ENCODE data around the gene DSTYK. TPM values are rescaled to one million over a fixed set of nuclear protein-coding genes. Genes with fewer than 3 reads are reported as not detected.

Gene DSTYK
- total RNA-seq, 5 donors from 2014 or later (not counting 1 experiment from before 2014, with no cell fraction given), result 13.8 to 15.7 (median 14.7) TPM

- ChIA-PET POLR2A (interaction anchor here in 1 of 2 donors (0.6 to 0.7 kb wide), 2 partner anchors 15 to 20 kb away, joined by 3 read pairs; no protein-coding TSS in a partner anchor), CTCF (no interaction called here)
- H3K27ac ChIP-seq (ENCODE audit: low read length), result no peak overlapping the region
- H3K4me3 Mint-ChIP-seq, result no peak overlapping the region
- no peaks in the 10 kb centered on the region for H3K9me3 Mint-ChIP-seq
- peaks cover 23 to 92% of the 10 kb centered on the region in 2 donors for H3K36me3 ChIP-seq (ENCODE audit: control insufficient read depth in 2 of 2, extremely low read depth in 1 of 2, insufficient read depth in 1 of 2, low read length in 1 of 2)
- no peaks in the 10 kb centered on the region for H3K4me1 ChIP-seq (ENCODE audit: control insufficient read depth in 1 of 2, extremely low read depth in 1 of 2, insufficient read depth in 2 of 2, low read length in 2 of 2)
- H3K27ac Mint-ChIP-seq, result no peak overlapping the region
- DNase-seq (no peak), ATAC-seq (replicated peaks in 1 of 4) (no peak)
- no peaks in the 10 kb centered on the region for H3K4me1 Mint-ChIP-seq
- H3K4me3 ChIP-seq (ENCODE audit: control insufficient read depth in 1 of 2, extremely low read depth in 1 of 2, low read length in 1 of 2), result no peak overlapping the region
- no peaks in the 10 kb centered on the region for H3K27me3 Mint-ChIP-seq
- H3K27me3 ChIP-seq (replicated peaks in 1 of 2; ENCODE audit: control insufficient read depth in 2 of 2, extremely low read depth in 1 of 2, insufficient read depth in 2 of 2, low read length in 1 of 2), result no peaks in the 10 kb centered on the region
- no peaks in the 10 kb centered on the region for H3K9me3 ChIP-seq
- H3K36me3 Mint-ChIP-seq, result peaks cover 64% of the 10 kb centered on the region
These were observed 116.1 kb downstream of the DSTYK start for GRCh38 chr1:205095422-205095821.

Other genes with a start within 250 kb of the DSTYK start
- not detected for gene CNTN2, start 168.5 kb downstream of the DSTYK start, total RNA-seq
- 1 to 10 TPM; 2.7 to 7.1 (median 5.0) TPM for gene TMEM81, start 127.2 kb downstream of the DSTYK start, total RNA-seq
- 10 to 100 TPM; 13.9 to 24.3 (median 22.3) TPM for gene RBBP5, start 89.7 kb downstream of the DSTYK start, total RNA-seq
- gene TMCC2, start 16.2 kb upstream of the DSTYK start, total RNA-seq, result 1 to 10 TPM; 1.0 to 3.3 (median 1.8) TPM
- gene NUAK2, start 110.0 kb upstream of the DSTYK start, total RNA-seq, result 10 to 100 TPM; 15.0 to 38.7 (median 32.7) TPM
- gene KLHDC8A, start 145.2 kb upstream of the DSTYK start, total RNA-seq, result under 1 TPM in 1 of 5 donors, not detected in 4; 0.30 TPM
- gene LEMD1, start 210.4 kb upstream of the DSTYK start, total RNA-seq, result under 1 TPM in 2 of 5 donors, not detected in 3; 0.69 to 0.98 TPM
- gene BLACAT1, start 244.3 kb upstream of the DSTYK start, total RNA-seq, result under 1 TPM in 3 of 5 donors, not detected in 2; 0.16 to 0.60 (median 0.30) TPM